H1 (cell line): ENCODE data around the gene CLPTM1L. TPM values are rescaled to one million over a fixed set of nuclear protein-coding genes. Genes with fewer than 3 reads are reported as not detected.

ENCODE experiments used
- TBP ChIP-seq: IDR thresholded peaks from 2 replicates; pipeline ENCODE4 v1.6.1; 2011; ENCODE audit warnings: low read depth, low read length, improper control_type of control experiment
- polyA plus RNA-seq, 7 experiments: library from polyadenylated mRNA; depleted of rRNA in 3 of 7; stranded (reverse) in 5 of 7; unstranded in 2 of 7; fragments of >200 nt in 5 of 7; fragments of 200-250 nt in 2 of 7; gene quantifications; 1 replicate in 5 of 7; 2 replicates in 1 of 7; 4 replicates in 1 of 7; pipeline versions ENCODE4 v1.2.1 to v1.2.3, GENCODE V29; 2011 to 2013; ENCODE audit warnings: missing spikeins in 2 of 7, mixed read lengths in 2 of 7
- total RNA-seq: library from RNA; stranded (reverse); fragmentation: NEBNext Ultra II Directional; extraction: Animal tissue kit (Norgen Biotek cat#: 25700); gene quantifications from 2 replicates; pipeline ENCODE4 v1.2.1, GENCODE V29; 2021
- TF ChIP-seq, protein P1 (sequence below): IDR thresholded peaks from 2 replicates; pipeline ENCODE4 v1.6.1; 2012; ENCODE audit warnings: low read length, inconsistent platforms

Gene CLPTM1L
- total and polyA plus RNA-seq, 2 of the 8 experiments (the other 6 are each of a cell fraction or from before 2014, with no cell fraction given): 102 to 119 TPM

DNA sequence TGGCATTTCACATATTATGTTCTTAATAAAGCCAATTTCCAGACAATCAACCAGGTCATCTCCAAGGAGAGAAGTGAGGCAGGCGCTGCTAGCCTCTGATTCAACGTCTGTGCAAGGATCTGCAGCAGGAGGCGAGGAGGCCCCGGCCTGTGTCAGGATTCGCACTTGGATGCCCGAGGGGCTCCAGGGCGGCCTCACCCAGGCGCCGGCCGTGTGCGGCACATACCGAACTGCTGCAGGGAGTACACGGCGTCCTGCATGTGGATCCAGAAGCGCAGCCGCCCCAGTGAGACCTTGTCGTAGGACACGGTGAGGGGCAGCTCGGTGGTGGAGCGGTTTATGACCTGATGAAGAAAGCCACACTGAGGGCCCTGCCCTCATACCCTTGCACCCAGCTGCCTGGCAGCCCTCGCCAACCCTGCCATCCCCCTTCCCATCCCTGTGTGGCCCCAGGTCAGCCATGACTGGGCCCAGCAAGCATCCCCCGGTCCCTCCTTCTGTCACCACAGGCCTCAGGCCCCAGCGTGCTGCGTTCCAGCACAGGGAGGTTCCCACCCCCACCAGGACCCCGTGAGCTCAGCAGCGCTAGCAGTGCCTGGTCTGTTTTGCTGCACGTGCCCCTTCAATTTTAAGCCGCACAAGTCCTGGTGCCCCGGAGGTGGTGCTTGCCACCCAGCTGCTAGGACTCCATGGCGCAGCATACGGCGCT is 9.9 kb downstream of the CLPTM1L start (continued):
- TF ChIP-seq, protein P1, sequence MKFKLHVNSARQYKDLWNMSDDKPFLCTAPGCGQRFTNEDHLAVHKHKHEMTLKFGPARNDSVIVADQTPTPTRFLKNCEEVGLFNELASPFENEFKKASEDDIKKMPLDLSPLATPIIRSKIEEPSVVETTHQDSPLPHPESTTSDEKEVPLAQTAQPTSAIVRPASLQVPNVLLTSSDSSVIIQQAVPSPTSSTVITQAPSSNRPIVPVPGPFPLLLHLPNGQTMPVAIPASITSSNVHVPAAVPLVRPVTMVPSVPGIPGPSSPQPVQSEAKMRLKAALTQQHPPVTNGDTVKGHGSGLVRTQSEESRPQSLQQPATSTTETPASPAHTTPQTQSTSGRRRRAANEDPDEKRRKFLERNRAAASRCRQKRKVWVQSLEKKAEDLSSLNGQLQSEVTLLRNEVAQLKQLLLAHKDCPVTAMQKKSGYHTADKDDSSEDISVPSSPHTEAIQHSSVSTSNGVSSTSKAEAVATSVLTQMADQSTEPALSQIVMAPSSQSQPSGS: no peak
- TF ChIP-seq TBP: no peak
